Measurements from ENCODE around the gene BPIFB6. TPM values are rescaled to one million over a fixed set of nuclear protein-coding genes. Genes with fewer than 3 reads are reported as not detected.

BPIFB6 gene
- total RNA-seq, 1 experiment from 2014 or later = not detected

GRCh38 chr20:33000802-33001466 lies 30.5 kb upstream of the BPIFB6 start:
- DNase-seq (ENCODE audit: low spot score) = no peak

GRCh38 chr20:33002087-33002808 lies 29.2 kb upstream of the BPIFB6 start:
- DNase-seq (ENCODE audit: low spot score) = no peak

GRCh38 chr20:33004141-33004751 lies 27.2 kb upstream of the BPIFB6 start, which contains the start of gene SUN5:
SUN5 (minus strand) TSS chr20:33004433; CDS start chr20:33004340, 93 bp downstream.
- DNase-seq (ENCODE audit: low spot score) = no peak

- DNase-seq (ENCODE audit: low spot score) = no peak
These were observed 26.3 kb upstream of the BPIFB6 start for GRCh38 chr20:33005132-33005566.

- DNase-seq (ENCODE audit: low spot score) = no peak
These were observed 25.3 kb upstream of the BPIFB6 start for GRCh38 chr20:33005908-33006775.

GRCh38 chr20:33006776-33007375 lies 24.6 kb upstream of the BPIFB6 start:
- no peak for DNase-seq (ENCODE audit: low spot score)

- DNase-seq (ENCODE audit: low spot score) = no peak
These were observed 23.8 kb upstream of the BPIFB6 start, which contains the start of gene BPIFB2 for GRCh38 chr20:33007376-33008335. BPIFB2 (plus strand) TSS chr20:33007704; CDS start chr20:33008575, 871 bp downstream.

GRCh38 chr20:33008336-33009213 lies 22.9 kb upstream of the BPIFB6 start:
- no peak for DNase-seq (ENCODE audit: low spot score)

- no peak for DNase-seq (ENCODE audit: low spot score)
These were observed 22.0 kb upstream of the BPIFB6 start for GRCh38 chr20:33009214-33010132.

- DNase-seq (ENCODE audit: low spot score) = no peak
These were observed 21.3 kb upstream of the BPIFB6 start for GRCh38 chr20:33010133-33010504.

- no peak for DNase-seq (ENCODE audit: low spot score)
These were observed 20.6 kb upstream of the BPIFB6 start for GRCh38 chr20:33010674-33011449.

GRCh38 chr20:33012327-33013189 lies 18.9 kb upstream of the BPIFB6 start:
- no peak for DNase-seq (ENCODE audit: low spot score)

GRCh38 chr20:33013701-33014326 lies 17.6 kb upstream of the BPIFB6 start:
- no peak for DNase-seq (ENCODE audit: low spot score)

- DNase-seq (ENCODE audit: low spot score) = no peak
These were observed 16.9 kb upstream of the BPIFB6 start for GRCh38 chr20:33014336-33015113.

- no peak for DNase-seq (ENCODE audit: low spot score)
These were observed 16.3 kb upstream of the BPIFB6 start for GRCh38 chr20:33015114-33015484.

Measured in A172 (cell line).